ENCODE measurements around the gene MAPK4.

MAPK4 gene

DNA sequence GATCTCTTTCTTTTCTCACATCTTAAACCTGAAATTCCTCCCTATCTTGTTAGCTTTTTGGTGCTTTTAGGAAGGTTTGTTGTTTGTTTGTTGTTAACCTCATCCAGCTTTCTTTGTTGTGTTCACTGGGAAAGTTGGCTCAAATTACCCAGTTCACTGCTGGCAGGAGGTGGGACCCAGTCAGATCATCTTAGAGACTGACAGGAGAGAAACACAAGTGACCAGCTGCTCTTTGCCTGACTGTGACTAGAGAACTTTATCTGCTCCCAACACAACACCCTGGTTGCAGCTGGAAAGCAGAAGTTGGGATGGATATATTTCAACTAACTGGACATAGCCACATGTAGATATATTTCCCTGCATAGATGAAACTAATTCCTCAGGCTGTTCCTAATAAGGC lies 10.0 kb downstream of the MAPK4 start:
- no peak for TF ChIP-seq GATA3 (IDR thresholded peaks at IDR 0.05; ENCODE audit: low read depth, low read length)
- no peak for TF ChIP-seq GATA2 (IDR thresholded peaks at IDR 0.05; ENCODE audit: low read depth, low read length)

DNA sequence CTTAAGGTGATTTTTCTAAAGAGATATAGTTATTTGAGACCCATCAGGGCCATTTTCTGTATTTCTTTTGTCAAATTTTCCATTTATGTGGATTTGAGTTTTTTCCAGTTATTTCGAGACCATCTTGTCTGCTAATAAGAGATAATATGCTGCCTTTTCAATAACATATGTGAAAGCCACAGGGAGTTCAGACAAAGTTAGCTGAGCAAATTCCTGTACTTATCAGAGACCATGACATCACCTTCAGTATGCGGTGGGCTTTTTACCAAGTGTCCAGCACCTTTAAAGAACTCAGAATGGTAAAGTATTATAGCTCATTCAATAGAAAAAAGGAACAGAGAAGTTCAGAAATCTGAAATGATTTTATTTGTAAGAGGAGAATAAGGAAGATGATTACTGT lies 11.7 kb downstream of the MAPK4 start:
- TF ChIP-seq GATA2 (IDR thresholded peaks at IDR 0.05; ENCODE audit: low read depth, low read length), result no peak
- no peak for TF ChIP-seq GATA3 (IDR thresholded peaks at IDR 0.05; ENCODE audit: low read depth, low read length)

DNA sequence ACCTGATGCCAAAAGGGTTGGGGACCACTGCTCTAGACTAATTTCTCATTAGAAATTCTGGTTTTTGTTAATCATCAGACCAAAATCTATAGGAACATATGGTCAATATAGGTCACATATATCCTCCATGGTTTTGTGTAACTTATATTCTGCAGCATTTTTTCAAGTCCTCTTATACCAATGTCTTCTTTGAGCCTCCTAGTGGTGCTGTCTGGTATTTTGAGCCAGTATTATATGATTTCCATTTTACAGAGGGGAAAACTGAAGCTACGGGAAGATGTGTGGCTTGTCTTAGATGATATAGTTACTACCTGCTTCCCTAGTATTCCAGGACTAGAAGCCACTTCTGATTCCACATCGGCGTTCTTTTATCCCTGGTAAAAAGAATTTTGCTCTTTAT lies 13.8 kb downstream of the MAPK4 start:
- TF ChIP-seq GATA3 (IDR thresholded peaks at IDR 0.05; ENCODE audit: low read depth, low read length) (no peak), GATA2 (IDR thresholded peaks at IDR 0.05; ENCODE audit: low read depth, low read length) (no peak)

DNA sequence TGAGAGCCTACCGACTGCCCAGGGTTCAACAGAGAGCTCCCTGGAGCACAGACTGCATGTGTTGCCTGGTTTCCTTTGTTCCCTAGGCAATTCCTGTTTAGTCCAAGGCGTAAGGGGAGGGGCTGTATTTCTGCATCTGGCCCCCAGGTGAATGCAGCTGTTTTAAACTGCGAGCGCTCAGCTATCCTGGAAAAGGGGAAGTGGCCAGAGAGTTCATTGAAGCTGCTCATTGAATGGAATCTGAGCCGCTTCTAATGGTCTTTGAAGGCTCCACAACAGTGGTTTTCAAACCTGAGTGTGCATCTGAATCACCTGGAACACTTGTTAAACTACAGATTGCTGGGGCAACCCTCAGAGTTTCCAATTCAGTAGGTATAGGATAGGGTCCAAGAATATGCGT lies 18.1 kb downstream of the MAPK4 start:
- TF ChIP-seq GATA3 (IDR thresholded peaks at IDR 0.05; ENCODE audit: low read depth, low read length) (no peak), GATA2 (IDR thresholded peaks at IDR 0.05; ENCODE audit: low read depth, low read length) (no peak)

DNA sequence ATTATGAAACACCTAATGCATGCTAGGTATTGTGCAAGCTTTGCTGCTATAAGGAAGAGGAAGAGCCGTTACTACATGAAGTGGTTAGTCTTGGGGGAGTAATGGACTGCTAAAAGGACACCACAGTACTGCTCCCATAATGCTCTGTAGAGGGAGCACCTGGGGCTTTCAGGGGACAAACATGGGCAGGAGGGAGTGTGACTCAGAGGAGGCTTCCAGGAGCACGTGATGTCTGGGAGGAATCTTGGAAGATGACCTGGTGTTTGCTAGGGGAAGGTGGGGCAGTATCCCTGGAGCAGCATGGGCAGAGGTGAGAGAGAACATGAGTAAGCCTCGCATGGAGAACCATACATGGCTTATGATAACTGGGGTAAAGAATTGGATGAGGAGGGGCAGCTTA lies 18.8 kb downstream of the MAPK4 start:
- no peak for TF ChIP-seq GATA2 (IDR thresholded peaks at IDR 0.05; ENCODE audit: low read depth, low read length)
- TF ChIP-seq GATA3 (IDR thresholded peaks at IDR 0.05; ENCODE audit: low read depth, low read length), result no peak

DNA sequence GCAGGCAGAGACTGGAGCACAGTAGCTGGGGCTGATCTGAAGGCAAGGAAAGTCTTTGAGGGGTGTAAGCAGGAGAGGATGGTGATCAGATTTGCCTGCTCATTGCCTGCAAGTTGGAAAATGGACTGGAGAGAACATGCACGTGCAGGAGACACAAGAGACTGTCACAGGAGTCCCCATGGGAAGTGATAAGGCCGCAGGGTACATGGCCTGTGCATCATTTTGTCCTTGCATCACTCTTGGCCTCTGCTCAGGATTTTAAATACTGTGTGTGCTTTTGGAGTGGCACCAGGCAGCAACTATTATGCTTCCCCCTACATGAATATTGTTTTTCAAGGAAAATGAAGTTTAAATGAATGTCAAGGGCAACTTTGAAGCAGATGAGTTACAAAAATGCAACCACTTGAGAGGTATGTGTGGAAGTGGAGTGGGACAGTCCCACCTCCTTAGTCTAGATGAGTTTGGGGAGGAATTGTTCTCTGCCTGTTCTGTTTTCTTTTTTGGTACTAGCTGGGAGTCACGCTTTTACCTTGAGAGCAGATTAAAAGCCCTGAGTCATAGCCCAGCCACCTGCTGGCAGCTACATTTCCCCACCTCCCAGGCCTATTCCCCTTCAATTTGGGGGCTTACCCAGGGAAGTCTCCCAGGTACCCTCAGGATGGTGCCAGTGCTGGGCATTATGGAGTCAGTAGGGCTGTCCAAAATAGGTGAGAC lies 19.3 kb downstream of the MAPK4 start:
- TF ChIP-seq GATA2 (IDR thresholded peaks at IDR 0.05; ENCODE audit: low read depth, low read length) (no peak), GATA3 (IDR thresholded peaks at IDR 0.05; ENCODE audit: low read depth, low read length) (no peak)

DNA sequence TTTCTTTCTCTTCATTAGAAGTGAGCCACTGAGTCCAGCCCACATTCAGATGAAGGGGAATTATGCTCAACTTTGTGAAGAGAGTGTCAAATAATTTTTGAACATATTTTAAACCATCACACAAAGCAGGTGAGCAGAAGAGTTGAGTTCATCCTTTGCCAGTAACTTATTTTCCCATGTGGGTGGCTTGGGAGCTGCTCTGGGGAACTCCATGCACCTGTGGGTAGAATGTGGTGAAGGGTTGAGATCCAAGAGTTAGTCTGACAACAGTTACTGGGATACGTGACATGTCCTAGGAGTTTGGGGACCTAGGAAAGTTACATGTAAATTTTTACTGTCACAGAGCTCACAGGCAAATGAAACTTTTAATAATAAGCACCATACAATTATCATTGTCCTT lies 21.6 kb downstream of the MAPK4 start:
- no peak for TF ChIP-seq GATA2 (IDR thresholded peaks at IDR 0.05; ENCODE audit: low read depth, low read length)
- TF ChIP-seq GATA3 (IDR thresholded peaks at IDR 0.05; ENCODE audit: low read depth, low read length), result no peak

DNA sequence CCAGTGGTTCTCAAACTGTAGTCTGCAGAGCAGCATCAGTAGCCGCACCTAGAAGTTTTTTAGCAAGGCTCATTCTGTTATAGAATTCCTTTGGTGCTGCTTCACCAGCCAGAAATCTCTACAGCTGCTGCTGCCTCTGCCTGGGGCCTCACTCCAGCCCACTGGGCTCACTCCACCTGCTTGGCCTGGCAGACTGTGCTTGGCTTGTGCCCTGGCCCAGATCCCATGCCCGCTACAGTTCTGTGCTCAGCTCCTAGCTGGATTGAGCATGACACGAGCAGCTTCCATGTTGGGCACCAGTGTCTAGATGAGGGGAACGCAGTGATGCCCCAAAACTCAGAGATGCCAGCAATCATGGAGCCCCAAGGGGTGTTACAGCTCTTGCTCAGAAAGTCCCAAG lies 22.6 kb downstream of the MAPK4 start:
- TF ChIP-seq GATA3 (IDR thresholded peaks at IDR 0.05; ENCODE audit: low read depth, low read length) (no peak), GATA2 (IDR thresholded peaks at IDR 0.05; ENCODE audit: low read depth, low read length) (no peak)

DNA sequence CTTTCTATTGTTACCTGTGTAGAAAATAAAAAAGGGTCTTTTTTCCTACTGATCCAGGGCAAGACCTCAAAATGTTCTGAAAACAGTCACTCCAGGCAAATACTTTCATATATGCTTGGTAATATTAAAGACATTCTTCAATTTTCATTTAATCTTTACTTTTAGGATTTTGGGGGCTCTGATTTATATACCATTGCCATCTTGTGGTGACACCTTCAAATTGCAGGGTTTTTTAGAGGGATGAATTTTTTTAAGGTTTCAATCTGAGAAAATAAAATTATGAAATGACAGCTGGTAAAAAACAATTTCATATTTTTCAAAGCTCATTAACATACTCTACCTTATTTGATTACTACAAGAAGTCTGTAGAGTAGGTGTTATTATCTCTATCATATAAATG lies 26.8 kb downstream of the MAPK4 start:
- TF ChIP-seq GATA3 (IDR thresholded peaks at IDR 0.05; ENCODE audit: low read depth, low read length) (no peak), GATA2 (IDR thresholded peaks at IDR 0.05; ENCODE audit: low read depth, low read length) (no peak)

DNA sequence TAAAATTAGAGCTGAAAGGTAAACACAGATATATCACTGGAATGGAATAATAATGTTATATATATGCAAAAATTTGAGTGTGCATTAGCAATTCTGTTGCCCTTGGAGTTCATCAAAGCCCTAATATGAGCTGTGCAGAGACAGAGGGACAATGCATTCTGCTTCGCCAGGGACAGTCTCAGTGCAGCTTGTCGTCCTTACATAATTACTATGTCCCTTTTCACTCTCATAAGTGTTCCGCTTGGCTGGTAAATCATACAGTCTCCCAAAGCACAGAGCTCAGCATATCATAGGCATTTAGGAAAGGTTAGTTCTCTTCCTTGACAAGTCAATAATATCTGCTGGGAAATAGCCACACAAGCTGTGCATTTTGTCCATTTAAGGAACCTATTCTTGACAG lies 30.7 kb downstream of the MAPK4 start:
- TF ChIP-seq GATA3 (IDR thresholded peaks at IDR 0.05; ENCODE audit: low read depth, low read length) (no peak), GATA2 (IDR thresholded peaks at IDR 0.05; ENCODE audit: low read depth, low read length) (no peak)

DNA sequence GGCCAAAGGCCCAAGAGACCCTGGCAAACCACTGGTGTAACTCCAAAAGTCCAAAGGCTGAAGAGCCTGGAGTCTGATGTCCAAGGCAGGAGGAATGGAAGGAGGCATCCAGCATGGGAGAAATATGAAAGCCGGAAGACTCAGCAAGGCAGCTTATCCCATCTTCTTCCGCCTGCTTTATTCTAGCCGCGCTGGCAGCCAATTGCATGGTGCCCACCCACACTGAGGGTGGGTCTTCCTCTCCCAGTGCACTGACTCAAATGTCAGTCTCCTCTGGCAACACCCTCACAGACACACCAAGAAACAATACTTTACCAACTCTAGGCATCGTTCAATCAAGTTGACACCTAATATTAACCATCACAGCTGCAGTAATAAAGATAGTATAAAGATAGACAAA lies 34.1 kb downstream of the MAPK4 start:
- TF ChIP-seq GATA2 (IDR thresholded peaks at IDR 0.05; ENCODE audit: low read depth, low read length) (no peak), GATA3 (IDR thresholded peaks at IDR 0.05; ENCODE audit: low read depth, low read length) (no peak)

DNA sequence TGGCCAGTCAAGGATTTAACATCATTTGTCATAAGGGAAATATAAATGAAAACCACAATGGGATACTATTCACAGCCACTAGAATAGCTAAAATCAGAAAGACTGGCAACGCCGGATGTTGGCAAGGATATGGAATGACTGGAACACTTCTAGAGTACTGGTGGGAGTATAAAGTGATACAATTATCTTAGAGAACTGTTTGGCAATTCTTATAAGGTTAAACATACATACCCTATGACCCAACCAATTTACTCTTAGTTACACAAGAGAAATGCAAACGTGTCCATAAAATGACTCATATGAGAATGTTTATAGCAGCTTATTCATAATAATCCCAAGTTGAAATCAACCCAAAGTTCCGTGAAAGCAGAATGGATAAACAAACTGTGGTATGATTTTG lies 35.1 kb downstream of the MAPK4 start:
- no peak for TF ChIP-seq GATA2 (IDR thresholded peaks at IDR 0.05; ENCODE audit: low read depth, low read length)
- TF ChIP-seq GATA3 (IDR thresholded peaks at IDR 0.05; ENCODE audit: low read depth, low read length), result no peak

DNA sequence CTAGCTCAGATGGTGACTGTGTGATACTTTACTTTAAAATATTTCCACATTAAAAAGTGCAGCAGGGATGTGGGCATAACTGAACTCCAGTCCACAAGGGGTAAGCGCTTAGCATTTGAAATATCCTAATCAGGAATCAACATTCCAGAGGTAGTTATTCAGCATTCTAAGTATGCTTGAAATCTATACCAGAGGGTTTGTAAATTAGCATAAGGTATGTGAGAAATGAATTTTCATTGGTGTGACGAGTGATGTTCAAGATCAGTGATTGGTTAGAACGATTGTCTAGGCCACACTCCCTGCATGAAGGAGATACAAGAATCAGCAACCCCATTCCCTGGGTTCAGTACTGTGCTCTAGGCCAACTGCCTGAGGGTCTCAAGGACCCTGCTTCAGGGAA lies 42.6 kb downstream of the MAPK4 start:
- TF ChIP-seq GATA2 (IDR thresholded peaks at IDR 0.05; ENCODE audit: low read depth, low read length) (no peak), GATA3 (IDR thresholded peaks at IDR 0.05; ENCODE audit: low read depth, low read length) (no peak)

DNA sequence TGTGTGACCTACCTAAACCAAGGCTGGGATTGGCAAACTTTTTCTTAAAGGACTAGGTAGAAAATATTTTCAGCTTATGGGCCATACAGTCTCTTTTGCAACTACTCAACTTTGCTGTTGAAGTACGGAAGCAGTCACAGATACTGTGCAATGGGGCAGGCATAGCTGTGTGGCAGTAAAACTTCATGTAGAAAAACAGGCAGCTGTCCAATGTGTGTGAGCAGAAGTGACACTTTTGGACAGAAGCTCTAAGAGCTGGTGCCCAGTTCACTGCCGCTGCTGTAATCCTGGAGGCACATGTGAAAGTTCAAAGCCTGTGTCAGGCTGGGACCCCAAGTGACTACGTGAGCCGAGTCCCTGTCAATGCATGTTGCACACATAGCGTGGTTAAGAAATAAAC lies 46.7 kb downstream of the MAPK4 start:
- TF ChIP-seq GATA3 (IDR thresholded peaks at IDR 0.05; ENCODE audit: low read depth, low read length) (no peak), GATA2 (IDR thresholded peaks at IDR 0.05; ENCODE audit: low read depth, low read length) (no peak)

DNA sequence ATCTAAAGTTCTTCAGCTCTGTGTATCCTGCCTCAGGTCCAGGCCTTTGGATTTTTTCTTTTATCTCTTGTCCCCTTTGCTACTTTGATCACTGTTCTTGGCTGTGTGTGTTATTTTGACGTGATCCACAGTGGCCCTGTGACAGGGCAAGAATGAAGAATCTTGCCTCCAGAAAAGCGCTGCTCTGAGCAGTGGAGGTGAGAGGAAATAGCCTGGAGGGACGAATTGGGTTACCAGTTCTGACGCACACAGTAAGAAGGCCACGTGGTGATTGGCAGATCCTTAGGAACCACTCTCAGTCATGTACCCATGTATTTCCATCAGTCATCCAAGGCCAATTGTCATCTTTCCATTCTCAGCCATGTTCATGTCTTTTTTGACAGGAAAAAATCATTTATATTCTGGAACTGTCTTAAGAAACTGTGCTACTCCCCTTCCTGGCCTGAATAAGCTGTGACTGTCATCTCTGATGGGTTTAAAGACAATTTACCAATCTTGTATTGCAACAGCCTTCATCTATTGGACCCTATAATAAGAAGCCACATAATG lies 47.6 kb downstream of the MAPK4 start:
- TF ChIP-seq GATA2 (IDR thresholded peaks at IDR 0.05; ENCODE audit: low read depth, low read length) (no peak), GATA3 (IDR thresholded peaks at IDR 0.05; ENCODE audit: low read depth, low read length) (no peak)

DNA sequence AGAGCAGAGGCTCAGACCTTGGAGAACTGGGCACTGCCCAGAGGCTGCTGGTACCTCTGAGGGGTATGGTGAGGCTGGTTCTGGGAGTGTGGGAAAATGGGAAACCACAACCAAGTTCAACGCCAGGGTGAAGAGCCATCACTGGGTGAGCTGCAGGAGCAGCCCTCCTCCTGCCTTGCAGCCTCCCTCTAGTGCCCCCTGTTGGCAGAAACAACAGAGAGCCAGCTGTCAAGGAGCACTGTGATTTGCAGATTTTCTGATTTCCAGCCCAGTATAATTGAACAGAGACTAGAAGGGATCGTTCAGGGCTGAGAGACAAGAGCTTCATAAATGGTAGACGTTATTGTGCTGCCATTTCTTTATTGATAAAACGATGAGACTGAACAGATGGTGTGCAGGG lies 50.5 kb downstream of the MAPK4 start:
- no peak for TF ChIP-seq GATA3 (IDR thresholded peaks at IDR 0.05; ENCODE audit: low read depth, low read length)
- TF ChIP-seq GATA2 (IDR thresholded peaks at IDR 0.05; ENCODE audit: low read depth, low read length), result no peak

Measured in SH-SY5Y (cell line).